ENCODE results near the gene NOP10. TPM values are rescaled to one million over a fixed set of nuclear protein-coding genes. Genes with fewer than 3 reads are reported as not detected.
"Not testable (repeated sequence)": the region's sequence is repeated elsewhere in the genome, so short reads cannot be mapped to it uniquely, and the experiment has no call there.

NOP10 gene
- total RNA-seq, 1 donor from 2014 or later = 81.9 TPM

- FAIRE-seq = no peak
- no peak for DNase-seq (ENCODE audit: low spot score in 2 of 2)
Observed at GRCh38 chr15:34359416-34359815, 16.5 kb upstream of the NOP10 start.

DNA sequence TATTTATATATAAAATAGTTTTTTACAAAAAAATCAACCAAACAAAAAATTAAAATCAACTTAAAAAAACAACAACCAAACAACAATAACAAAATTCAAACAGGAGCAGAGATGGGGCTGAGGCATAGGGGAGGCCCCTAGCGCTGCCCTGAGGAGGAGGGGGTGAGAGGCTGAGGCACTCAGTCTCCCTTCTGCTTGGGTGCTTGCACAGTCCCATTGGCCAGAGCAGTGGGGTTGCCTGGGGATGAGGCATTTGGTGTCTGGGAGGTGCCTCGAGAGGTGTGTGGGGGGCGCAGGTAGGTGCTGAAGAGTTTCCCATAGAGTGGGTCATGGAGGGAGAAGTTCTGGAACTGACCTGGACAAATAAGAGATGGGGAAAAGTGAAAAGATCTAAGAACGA lies 16.0 kb upstream of the NOP10 start:
- DNase-seq (ENCODE audit: low spot score in 2 of 2) (no peak), FAIRE-seq (no peak)

DNA sequence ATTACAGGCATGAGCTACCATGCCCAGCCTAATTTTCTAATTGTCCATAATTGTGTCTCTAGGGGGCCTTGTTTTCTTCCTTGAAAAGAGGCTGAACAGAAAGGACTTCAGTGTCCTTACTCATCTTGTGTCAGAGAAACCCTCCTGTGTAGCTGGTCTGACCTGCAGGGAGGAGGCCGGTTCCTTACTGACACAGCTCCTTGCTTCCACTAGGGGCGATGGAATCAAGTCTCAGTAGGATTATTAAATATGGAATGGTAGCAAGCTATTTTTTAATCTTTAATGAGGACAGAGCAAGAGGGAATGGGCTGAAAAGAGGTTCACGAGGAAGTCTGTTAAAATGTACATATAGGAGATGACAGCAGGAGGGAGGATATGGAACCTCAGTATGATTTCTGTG lies 15.4 kb upstream of the NOP10 start:
- no peak for DNase-seq (ENCODE audit: low spot score in 2 of 2)

GRCh38 chr15:34357653-34358052 lies 14.7 kb upstream of the NOP10 start:
- FAIRE-seq (no peak), DNase-seq (ENCODE audit: low spot score in 2 of 2) (no peak)

More for the DNA sequence above, 15.4 kb upstream of the NOP10 start:
- FAIRE-seq = no peak

- no peak for FAIRE-seq
Observed at GRCh38 chr15:34355241-34355640, 12.3 kb upstream of the NOP10 start.

DNA sequence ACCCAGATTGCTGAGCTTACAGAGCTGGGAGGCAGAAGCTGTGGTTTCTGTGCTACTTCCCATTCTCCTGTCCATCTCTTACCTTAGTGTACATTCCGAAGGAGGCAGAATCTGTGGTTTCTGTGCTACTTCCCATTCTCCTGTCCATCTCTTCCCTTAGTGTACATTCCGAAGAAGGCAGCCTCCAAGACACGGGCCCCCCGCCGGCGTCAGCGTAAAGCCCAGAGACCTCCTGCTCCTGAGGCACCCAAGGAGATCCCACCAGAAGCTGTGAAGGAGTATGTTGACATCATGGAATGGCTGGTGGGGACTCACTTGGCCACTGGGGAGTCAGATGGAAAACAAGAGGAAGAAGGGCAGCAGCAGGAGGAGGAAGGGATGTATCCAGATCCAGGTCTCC lies 11.3 kb upstream of the NOP10 start:
- DNase-seq (ENCODE audit: low spot score in 2 of 2) (no peak), FAIRE-seq (no peak)

More at GRCh38 chr15:34355241-34355640, 12.3 kb upstream of the NOP10 start:
- DNase-seq (ENCODE audit: low spot score in 2 of 2) = no peak

DNA sequence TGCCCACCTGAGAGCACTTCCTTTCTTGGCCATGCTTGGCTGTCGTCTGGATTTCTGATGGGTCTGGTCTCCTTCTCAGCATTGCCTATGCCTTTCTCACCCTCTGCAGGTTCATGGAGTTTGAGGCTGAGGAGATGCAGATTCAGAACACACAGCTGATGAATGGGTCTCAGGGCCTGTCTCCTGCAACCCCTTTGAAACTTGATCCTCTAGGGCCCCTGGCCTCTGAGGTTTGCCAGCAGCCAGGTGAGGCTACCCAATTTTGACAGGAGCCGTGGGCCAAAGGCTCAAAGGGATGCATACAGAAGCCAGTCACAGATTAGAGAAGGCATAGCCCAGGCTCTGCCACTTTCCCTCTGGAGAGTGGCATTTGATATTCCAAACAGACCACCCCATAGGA lies 10.7 kb upstream of the NOP10 start:
- DNase-seq (ENCODE audit: low spot score in 2 of 2) (no peak), FAIRE-seq (no peak)

- DNase-seq (ENCODE audit: low spot score in 2 of 2); FAIRE-seq: not testable (repeated sequence)
Observed at GRCh38 chr15:34352996-34353395, 10.1 kb upstream of the NOP10 start.

DNA sequence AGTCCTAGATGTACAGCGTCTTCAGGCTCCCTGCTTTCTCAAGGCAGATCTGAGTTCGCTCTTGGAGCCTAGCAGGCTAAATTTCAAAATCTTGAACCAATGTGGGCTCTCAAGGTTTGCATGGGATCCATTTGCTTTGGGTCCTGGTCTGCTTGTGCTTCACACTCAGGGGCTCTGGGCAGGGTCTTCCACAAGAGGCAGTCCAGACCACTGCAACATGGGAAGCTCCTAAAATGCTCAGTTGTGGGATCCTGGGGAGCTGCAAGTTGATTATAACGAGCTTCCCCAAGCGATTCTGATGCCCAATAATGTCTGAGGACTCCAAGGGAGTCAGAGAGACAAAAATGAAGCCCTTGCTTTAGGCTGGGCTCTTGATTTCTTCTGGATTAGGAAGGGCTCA lies 6.8 kb upstream of the NOP10 start:
- DNase-seq (ENCODE audit: low spot score in 2 of 2) = no peak
- no peak for FAIRE-seq

DNA sequence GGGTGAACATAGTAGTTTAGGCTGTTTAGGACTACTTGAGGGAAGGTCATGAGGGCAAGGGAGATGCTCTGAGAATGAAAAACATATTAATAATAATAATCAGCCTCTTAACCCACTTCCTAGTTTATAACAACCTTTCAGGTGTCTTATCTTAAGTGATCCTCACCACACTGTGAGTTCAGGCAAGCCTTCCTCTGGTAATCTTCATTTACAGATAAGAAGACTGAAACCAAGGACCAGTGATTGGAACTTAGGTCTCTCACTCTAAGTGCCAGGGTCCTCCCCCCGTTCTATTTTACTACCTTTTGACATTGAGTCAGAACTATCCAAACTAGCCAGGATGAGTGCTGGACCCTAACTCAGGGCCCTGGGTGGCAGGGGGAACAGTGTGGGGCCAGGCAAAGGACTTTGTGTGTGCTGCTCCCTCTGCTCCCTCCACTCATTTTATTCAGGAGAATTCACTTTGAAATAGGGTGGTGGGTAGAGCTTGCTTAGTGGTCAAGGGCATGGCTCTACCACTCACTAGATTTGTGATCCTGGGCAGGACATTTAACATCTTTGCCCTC lies 5.9 kb upstream of the NOP10 start:
- no peak for FAIRE-seq
- DNase-seq (ENCODE audit: low spot score in 2 of 2) = no peak

DNA sequence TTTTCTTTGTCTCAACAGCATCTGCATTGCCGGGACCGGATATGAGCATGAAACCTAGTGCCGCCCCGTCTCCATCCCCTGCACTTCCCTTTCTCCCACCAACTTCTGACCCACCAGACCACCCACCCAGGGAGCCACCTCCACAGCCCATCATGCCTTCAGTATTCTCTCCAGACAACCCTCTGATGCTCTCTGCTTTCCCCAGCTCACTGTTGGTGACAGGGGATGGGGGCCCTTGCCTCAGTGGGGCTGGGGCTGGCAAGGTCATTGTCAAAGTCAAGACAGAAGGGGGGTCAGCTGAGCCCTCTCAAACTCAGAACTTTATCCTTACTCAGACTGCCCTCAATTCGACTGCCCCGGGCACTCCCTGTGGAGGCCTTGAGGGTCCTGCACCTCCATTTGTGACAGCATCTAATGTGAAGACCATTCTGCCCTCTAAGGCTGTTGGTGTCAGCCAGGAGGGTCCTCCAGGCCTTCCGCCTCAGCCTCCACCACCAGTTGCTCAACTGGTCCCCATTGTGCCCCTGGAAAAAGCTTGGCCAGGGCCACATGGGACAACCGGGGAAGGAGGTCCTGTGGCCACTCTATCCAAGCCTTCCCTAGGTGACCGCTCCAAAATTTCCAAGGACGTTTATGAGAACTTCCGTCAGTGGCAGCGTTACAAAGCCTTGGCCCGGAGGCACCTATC lies 5.2 kb upstream of the NOP10 start:
- no peak for FAIRE-seq
- no peak for DNase-seq (ENCODE audit: low spot score in 2 of 2)

DNA sequence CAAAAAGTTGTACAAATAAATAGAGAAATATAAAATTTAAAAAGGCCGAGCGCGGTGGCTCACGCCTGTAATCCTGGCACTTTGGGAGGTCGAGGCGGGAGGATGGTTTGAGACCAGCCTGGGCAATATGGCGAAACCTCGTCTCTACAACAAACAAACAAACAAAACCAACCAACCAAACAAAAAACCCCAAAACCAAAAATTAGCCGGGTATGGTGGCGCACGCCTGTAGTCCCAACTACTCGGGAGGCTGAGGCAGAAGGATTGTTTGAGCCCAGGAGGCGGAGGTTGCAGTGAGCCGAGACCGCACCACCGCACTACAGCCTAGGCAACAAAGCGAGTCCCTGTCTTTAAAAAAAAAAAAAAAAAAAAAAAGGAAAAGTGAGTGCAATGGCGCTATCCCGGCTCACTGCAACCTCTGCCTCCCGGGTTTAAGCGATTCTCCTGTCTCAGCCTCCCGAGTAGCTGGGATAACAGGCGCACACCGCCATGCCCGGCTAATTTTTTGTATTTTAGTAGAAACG lies 661 bp downstream of the NOP10 start:
- not testable (repeated sequence) for FAIRE-seq; DNase-seq (ENCODE audit: low spot score in 2 of 2)

DNA sequence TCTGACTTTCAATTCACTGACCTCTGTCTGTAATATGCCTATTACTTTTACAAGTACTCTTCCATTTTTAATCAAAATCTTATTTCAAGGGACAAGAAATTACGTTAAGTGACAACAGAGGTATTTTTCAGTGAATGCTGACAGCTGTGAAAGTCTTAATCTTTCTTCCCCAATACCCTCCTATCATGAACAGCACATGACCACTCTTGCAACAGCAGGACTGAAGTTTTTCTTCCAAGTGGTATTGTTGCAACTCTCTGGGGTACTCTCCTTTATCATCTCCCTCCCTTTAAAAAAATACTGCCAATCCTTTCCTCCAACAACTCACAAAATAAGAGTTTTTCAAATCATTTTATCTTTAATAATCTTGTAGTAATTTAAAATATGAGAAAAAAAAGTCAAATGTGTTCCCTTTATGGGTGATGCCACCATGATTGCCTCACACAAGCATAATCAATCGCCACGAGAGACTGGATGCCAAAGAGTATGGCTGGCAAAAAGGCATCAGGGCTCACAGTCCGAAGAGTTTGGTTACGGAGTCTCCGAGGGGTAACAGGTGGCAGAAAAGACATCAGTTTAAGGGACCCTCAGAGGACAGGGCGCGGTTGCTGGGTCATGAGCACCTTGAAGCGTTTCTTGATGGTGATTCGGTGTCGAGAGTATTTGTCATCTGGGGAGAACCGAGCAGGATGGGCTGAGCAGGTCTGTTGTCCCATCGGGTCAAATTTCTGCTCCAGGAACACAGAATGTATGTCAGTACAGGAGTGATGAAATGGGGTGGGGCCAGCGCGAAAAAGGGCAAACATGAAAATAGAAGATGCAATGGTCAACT lies 1.3 kb downstream of the NOP10 start:
- no peak for FAIRE-seq
- no peak for DNase-seq (ENCODE audit: low spot score in 2 of 2)

- no peak for DNase-seq (ENCODE audit: low spot score in 2 of 2)
- FAIRE-seq = no peak
Observed at GRCh38 chr15:34339946-34340345, 3.0 kb downstream of the NOP10 start.

DNA sequence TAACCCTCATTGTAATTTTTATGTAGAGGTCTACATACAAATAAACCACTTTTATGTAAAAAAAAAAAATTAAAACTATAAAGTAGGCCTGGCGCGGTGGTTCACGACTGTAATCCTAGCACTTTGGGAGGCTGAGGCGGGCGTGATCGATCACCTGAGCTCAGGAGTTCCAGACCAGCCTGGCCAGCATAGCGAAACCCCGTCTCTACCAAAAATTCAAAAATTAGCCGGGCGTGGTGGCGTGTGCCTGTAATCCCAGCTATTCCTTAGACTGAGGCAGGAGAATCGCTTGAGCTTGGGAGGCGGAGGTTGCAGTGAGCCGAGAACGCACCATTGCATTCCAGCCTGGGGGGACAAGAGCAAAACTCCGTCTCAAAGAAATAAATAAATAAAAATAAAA lies 4.6 kb downstream of the NOP10 start:
- FAIRE-seq (no peak), DNase-seq (ENCODE audit: low spot score in 2 of 2) (no peak)

GRCh38 chr15:34337557-34338306 lies 5.2 kb downstream of the NOP10 start, which contains the start of gene SLC12A6:
Gene SLC12A6, minus strand, starts transcription at chr15:34337781. Its CDS starts 1,101 bp downstream, at chr15:34336680.
- FAIRE-seq (no peak), DNase-seq (ENCODE audit: low spot score in 2 of 2) (peak; percentile 88 to 90)

- DNase-seq (ENCODE audit: low spot score in 2 of 2) (no peak), FAIRE-seq (no peak)
Observed at GRCh38 chr15:34336991-34337556, 5.9 kb downstream of the NOP10 start.

DNA sequence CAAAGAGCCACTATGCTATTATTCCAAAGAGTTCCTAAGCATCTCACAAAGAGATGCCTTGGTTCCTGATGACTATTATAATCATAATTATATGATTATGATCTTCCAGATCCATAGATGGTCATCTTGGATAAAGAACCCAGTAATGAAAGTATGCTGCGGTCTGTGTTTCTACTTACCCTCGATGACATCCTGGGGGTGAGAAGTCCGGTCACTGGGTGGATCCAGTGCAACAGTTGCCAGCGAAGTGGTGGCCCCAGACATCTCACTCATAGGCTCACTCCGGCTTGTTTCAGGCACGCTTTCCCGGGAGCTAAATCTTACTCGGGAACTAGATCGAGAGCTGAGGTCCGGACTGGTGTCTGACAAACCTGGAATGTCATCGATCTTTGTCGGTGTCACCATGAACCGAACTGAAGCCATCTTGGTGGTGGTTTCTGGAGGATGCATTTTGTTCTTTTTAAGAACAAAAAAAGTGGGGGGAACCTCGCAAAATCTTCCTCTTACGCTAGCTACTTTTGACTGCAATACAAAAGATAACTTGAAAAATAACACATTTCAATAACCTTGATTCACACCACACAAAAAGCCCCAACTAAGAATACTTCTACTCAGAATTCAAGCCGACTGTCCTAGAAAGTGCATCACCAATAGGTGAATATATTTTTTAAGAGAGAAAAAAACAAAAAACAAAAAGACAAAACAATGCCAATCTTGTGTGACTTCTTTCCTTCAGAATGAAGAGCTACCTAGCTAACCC lies 6.5 kb downstream of the NOP10 start:
- FAIRE-seq = no peak
- no peak for DNase-seq (ENCODE audit: low spot score in 2 of 2)

All from frontal cortex (tissue), 4 donors.